Ovary (tissue), 9 donors: Measurements from ENCODE around the gene HDAC11. TPM values are rescaled to one million over a fixed set of nuclear protein-coding genes. Genes with fewer than 3 reads are reported as not detected.

Source experiments
- DNase-seq, 5 donors: peaks; one replicate each; pipeline ENCODE4 v3.0.0-alpha.2; 2019 to 2020
- H3K27ac ChIP-seq, 2 donors: fragments of 200-600 bp; one replicate each; pipeline versions ENCODE4 v1.5.1 to v1.8.0; 2019 to 2022
- H3K27me3 ChIP-seq: fragments of 200-600 bp; one replicate; pipeline ENCODE4 v1.8.0; 2022
- H3K36me3 ChIP-seq: fragments of 200-600 bp; sonication (generic); one replicate; pipeline ENCODE4 v1.5.1; 2019
- H3K4me1 ChIP-seq: one replicate; pipeline ENCODE4 v1.8.1; 2013; ENCODE audit warnings: mild to moderate bottlenecking, moderate library complexity; ENCODE audit not compliant: insufficient read depth
- H3K4me3 ChIP-seq: fragments of 200-600 bp; sonication (generic); one replicate; pipeline ENCODE4 v1.5.1; 2017
- H3K9me3 ChIP-seq, 2 donors: fragments of 200-600 bp in 1 of 2; sonication (generic) in 1 of 2; one replicate each; pipeline versions ENCODE4 v1.5.1 to v1.8.1; 2013 to 2019; ENCODE audit warnings: mild to moderate bottlenecking in 1 of 2, moderate library complexity in 1 of 2
- CTCF ChIP-seq, 3 donors: fragments of 450-650 bp in 2 of 3; fragments of 200-600 bp in 1 of 3; IDR thresholded peaks; one replicate each; pipeline versions ENCODE4 v1.5.1 to v1.8.0; 2016 to 2022; ENCODE audit warnings: antibody characterized with exemption in 3 of 3, mild to moderate bottlenecking in 1 of 3
- EP300 ChIP-seq: sonication (generic); formaldehyde crosslinking; IDR thresholded peaks from one replicate; pipeline ENCODE4 v1.6.1; 2017; ENCODE audit warnings: antibody characterized with exemption
- POLR2A ChIP-seq: fragments of 450-650 bp; IDR thresholded peaks from one replicate; pipeline ENCODE4 v1.6.1; 2017; ENCODE audit warnings: antibody characterized with exemption, mild to moderate bottlenecking, moderate library complexity
- WGBS, 3 donors: extraction: QIAGEN DNeasy Blood & Tissue Kit in 1 of 3; methylation state at CpG; one replicate each; pipeline versions ENCODE4 v1.1.5 to v1.1.7; 2013 to 2017; 5-methylcytosine and 5-hydroxymethylcytosine counted together
- intact Hi-C, 4 donors: fragments of 100-400 bp; cut with DNase I; formaldehyde crosslinking; loops; one replicate each; pipeline versions ENCODE4 v1.11.0 to v1.15.1; 2022 to 2023
- polyA plus RNA-seq, 2 donors: library from polyadenylated mRNA; stranded (reverse); fragments of 200-250 nt in 1 of 2; fragments of 350-450 nt in 1 of 2; fragmentation: Illumina TruSeq in 1 of 2; extraction: RNeasy Lipid Tissue Mini Kit (QIAGEN cat#74804) in 1 of 2; gene quantifications; one replicate each; pipeline ENCODE4 v1.2.3, GENCODE V29; 2013 to 2014
- total RNA-seq, 7 donors: library from RNA; depleted of rRNA in 2 of 7; stranded (reverse); fragments of >200 nt in 2 of 7; fragmentation: NEBNext Ultra II Directional in 3 of 7; extraction: Animal tissue kit (Norgen Biotek cat#: 25700) in 3 of 7; gene quantifications; one replicate each; pipeline versions ENCODE4 v1.1.0 to v1.2.4, GENCODE V29; 2016 to 2023
- donor health status: DM: no; HTN: no; CAD: no; lungs with moderate emphysema.
- donor health status: DM: no; HTN: no; CAD: no.
- donor health status: Bipolar disorder and iron deficiency.
- donor health status: DM: yes; HTN: yes; CAD: no.
- donor health status: DM: no; HTN: no; CAD: no.
- donor health status: DM: yes; HTN: yes; CAD: no.

HDAC11 gene
- total and polyA plus RNA-seq, 9 donors, result 6.4 to 27.1 (median 19.6) TPM

- Histone ChIP-seq H3K9me3 (no peaks in the 10 kb centered on the region), H3K27me3 (no peaks in the 10 kb centered on the region), H3K27ac (no peak overlapping the region), H3K4me3 (no peak overlapping the region), H3K36me3 (no peaks in the 10 kb centered on the region), H3K4me1 (no peaks in the 10 kb centered on the region)
- TF ChIP-seq CTCF (IDR thresholded peaks at IDR 0.05) (no peak), POLR2A (no peak), EP300 (no peak)
- intact Hi-C loops, result no loop called here
- no peak for DNase-seq
- WGBS, 3 donors, result 79 to 83% (median 80%) methylated on average over 4 of the region's 4 CpGs
Observed at GRCh38 chr3:13466781-13467180, 13.3 kb upstream of the HDAC11 start.

- H3K36me3 ChIP-seq, result no peaks in the 10 kb centered on the region
- no peak for DNase-seq
Observed at GRCh38 chr3:13470894-13471574, 9.1 kb upstream of the HDAC11 start.

GRCh38 chr3:13472286-13472685 lies 7.8 kb upstream of the HDAC11 start:
- Histone ChIP-seq H3K36me3 (no peaks in the 10 kb centered on the region), H3K4me3 (no peak overlapping the region), H3K9me3 (no peaks in the 10 kb centered on the region), H3K27me3 (no peaks in the 10 kb centered on the region), H3K27ac (no peak overlapping the region), H3K4me1 (no peaks in the 10 kb centered on the region)
- TF ChIP-seq EP300, result no peak
- TF ChIP-seq POLR2A, result no peak
- TF ChIP-seq CTCF (IDR thresholded peaks at IDR 0.05), result no peak
- intact Hi-C loops, result loop anchor here in 1 of 4 donors (10.0 kb wide), 1 partner anchor 423 kb away; no protein-coding TSS in a partner anchor
- DNase-seq, result no peak
- WGBS, 3 donors, result 81 to 83% (median 81%) methylated on average over 4 of the region's 4 CpGs

More at GRCh38 chr3:13470894-13471574, 9.1 kb upstream of the HDAC11 start:
- no peaks in the 10 kb centered on the region for H3K4me1 ChIP-seq
- intact Hi-C loops, result loop anchor here in 1 of 4 donors (10.0 kb wide), 1 partner anchor 424 kb away; no protein-coding TSS in a partner anchor
- no peak overlapping the region for H3K4me3 ChIP-seq
- no peaks in the 10 kb centered on the region for H3K27me3 ChIP-seq
- no peaks in the 10 kb centered on the region for H3K9me3 ChIP-seq
- 79 to 84% (median 80%) methylated on average over 13 of the region's 13 CpGs for WGBS, 3 donors
- TF ChIP-seq CTCF (IDR thresholded peaks at IDR 0.05), result no peak
- TF ChIP-seq EP300, result no peak
- no peak overlapping the region for H3K27ac ChIP-seq

GRCh38 chr3:13473020-13473419 lies 7.1 kb upstream of the HDAC11 start:
- DNase-seq, result no peak
- intact Hi-C loops, result loop anchor here in 1 of 4 donors (10.0 kb wide), 1 partner anchor 422 kb away; no protein-coding TSS in a partner anchor
- Histone ChIP-seq H3K4me3 (no peak overlapping the region), H3K27ac (no peak overlapping the region), H3K4me1 (no peaks in the 10 kb centered on the region), H3K36me3 (no peaks in the 10 kb centered on the region), H3K27me3 (no peaks in the 10 kb centered on the region), H3K9me3 (no peaks in the 10 kb centered on the region)
- 92 to 95% (median 93%) methylated on average over 3 of the region's 3 CpGs for WGBS, 3 donors
- TF ChIP-seq EP300, result no peak
- TF ChIP-seq CTCF (IDR thresholded peaks at IDR 0.05), result no peak
- no peak for TF ChIP-seq POLR2A
